Activated B cell treated with CpG ODN at 0.5 μM for 24 hours (primary cell): ENCODE data around the gene ANKRD11. TPM values are rescaled to one million over a fixed set of nuclear protein-coding genes. Genes with fewer than 3 reads are reported as not detected.
"Not testable (repeated sequence)": the region's sequence is repeated elsewhere in the genome, so short reads cannot be mapped to it uniquely, and the experiment has no call there.

Source experiments
- ATAC-seq: fragments of 200-7000 bp; cut with Tn5 transposase; one replicate; pipeline ENCODE4 v1.10.0; 2021; ENCODE audit warnings: low read depth, mild to moderate bottlenecking, moderate library complexity
- CTCF ChIA-PET: fragments of 350-600 bp; sonication (Branson Sonifier 250); formaldehyde crosslinking; loops from one replicate; lab custom pipeline; 2021; ENCODE audit warnings: antibody characterized with exemption; lab: Charles Lee
- POLR2A ChIA-PET: fragments of 350-600 bp; sonication (Branson Sonifier 250); formaldehyde crosslinking; loops from one replicate; lab custom pipeline; 2021; ENCODE audit warnings: antibody characterized with exemption; lab: Charles Lee
- DNase-seq: peaks from one replicate; pipeline ENCODE4 v3.0.0; 2022
- H3K27ac Mint-ChIP-seq: one replicate; pipeline ENCODE4 v1.8.0; 2020; ENCODE audit warnings: mixed read lengths
- H3K27me3 Mint-ChIP-seq: one replicate; pipeline ENCODE4 v1.8.0; 2021; ENCODE audit warnings: mixed read lengths
- H3K36me3 Mint-ChIP-seq: one replicate; pipeline ENCODE4 v1.8.0; 2021; ENCODE audit warnings: low read depth, mixed read lengths
- H3K4me1 Mint-ChIP-seq: one replicate; pipeline ENCODE4 v1.8.0; 2021; ENCODE audit warnings: mixed read lengths
- H3K4me3 Mint-ChIP-seq: one replicate; pipeline ENCODE4 v1.8.0; 2020; ENCODE audit warnings: mild to moderate bottlenecking, mixed read lengths
- H3K9me3 Mint-ChIP-seq: one replicate; pipeline ENCODE4 v1.8.0; 2020; ENCODE audit warnings: mixed read lengths
- CTCF ChIP-seq: fragments of 200-600 bp; IDR thresholded peaks from one replicate; pipeline ENCODE4 v1.8.0; 2022; ENCODE audit warnings: antibody characterized with exemption, mild to moderate bottlenecking
- intact Hi-C: fragments of 100-400 bp; cut with micrococcal nuclease; formaldehyde crosslinking; loops from one replicate; pipeline ENCODE4 v1.15.1; 2024
- total RNA-seq: library from RNA; stranded (reverse); gene quantifications from 2 replicates; pipeline ENCODE4 v1.2.3, GENCODE V29; 2022

ANKRD11 gene
- total RNA-seq, 1 donor from 2014 or later, result 243 TPM

- DNase-seq (no peak), ATAC-seq (no peak)
- no peaks in the 10 kb centered on the region for H3K9me3 Mint-ChIP-seq
- intact Hi-C loops, result no loop called here
- no peak overlapping the region for H3K27ac Mint-ChIP-seq
- peaks cover 2% of the 10 kb centered on the region for H3K36me3 Mint-ChIP-seq
- peaks cover 69% of the 10 kb centered on the region for H3K4me1 Mint-ChIP-seq
- no peaks in the 10 kb centered on the region for H3K27me3 Mint-ChIP-seq
- no peak overlapping the region for H3K4me3 Mint-ChIP-seq
- no peak for TF ChIP-seq CTCF
- CTCF ChIA-PET, result interaction anchor here (0.7 kb wide), 1 partner anchor 161 kb away, joined by 3 read pairs; no protein-coding TSS in a partner anchor
- POLR2A ChIA-PET, result no interaction called here
These were observed 155.9 kb downstream of the ANKRD11 start for GRCh38 chr16:89334461-89334860.

- no peak overlapping the region for H3K27ac Mint-ChIP-seq
- H3K27me3 Mint-ChIP-seq, result no peaks in the 10 kb centered on the region
- no peak for TF ChIP-seq CTCF
- no peaks in the 10 kb centered on the region for H3K9me3 Mint-ChIP-seq
- ATAC-seq, result no peak
- H3K36me3 Mint-ChIP-seq, result peaks cover 3% of the 10 kb centered on the region
- no peak overlapping the region for H3K4me3 Mint-ChIP-seq
- CTCF ChIA-PET, result interaction anchor here (0.7 kb wide), 1 partner anchor 161 kb away, joined by 3 read pairs; no protein-coding TSS in a partner anchor
- no peak for DNase-seq
- intact Hi-C loops, result no loop called here
- POLR2A ChIA-PET, result no interaction called here
- peaks cover 70% of the 10 kb centered on the region for H3K4me1 Mint-ChIP-seq
These were observed 156.3 kb downstream of the ANKRD11 start for GRCh38 chr16:89334050-89334449.

GRCh38 chr16:89333401-89334001 lies 156.9 kb downstream of the ANKRD11 start:
- CTCF ChIA-PET, result interaction anchor here (1.6 kb wide), 1 partner anchor 175 kb away, joined by 6 read pairs; the partner anchor contains the start of gene SPG7
- H3K4me3 Mint-ChIP-seq, result not testable (repeated sequence)
- intact Hi-C loops, result loop anchor here (1.0 kb wide), 2 partner anchors 176 to 224 kb away; no protein-coding TSS in a partner anchor

GRCh38 chr16:89332902-89333245 lies 157.5 kb downstream of the ANKRD11 start:
- no peak for ATAC-seq
- Mint-ChIP-seq H3K4me3 (no peak overlapping the region), H3K36me3 (peaks cover 11% of the 10 kb centered on the region), H3K27ac (no peak overlapping the region), H3K27me3 (no peaks in the 10 kb centered on the region), H3K4me1 (peaks cover 64% of the 10 kb centered on the region), H3K9me3 (no peaks in the 10 kb centered on the region)
- ChIA-PET POLR2A (no interaction called here), CTCF (interaction anchor here (1.6 kb wide), 1 partner anchor 176 kb away, joined by 6 read pairs; the partner anchor contains the start of gene SPG7)
- TF ChIP-seq CTCF, result no peak
- DNase-seq, result no peak
- intact Hi-C loops, result loop anchor here (1.0 kb wide), 2 partner anchors 176 to 224 kb away; no protein-coding TSS in a partner anchor

More at GRCh38 chr16:89333401-89334001, 156.9 kb downstream of the ANKRD11 start:
- H3K9me3 Mint-ChIP-seq, H3K36me3 Mint-ChIP-seq, H3K27ac Mint-ChIP-seq, DNase-seq, H3K27me3 Mint-ChIP-seq, POLR2A ChIA-PET: not testable (repeated sequence)
- peaks cover 66% of the 10 kb centered on the region for H3K4me1 Mint-ChIP-seq
- ATAC-seq, result peak; percentile 69

- POLR2A ChIA-PET, result no interaction called here
- Mint-ChIP-seq H3K27me3 (no peaks in the 10 kb centered on the region), H3K4me3 (no peak overlapping the region), H3K4me1 (peaks cover 64% of the 10 kb centered on the region), H3K27ac (no peak overlapping the region), H3K9me3 (no peaks in the 10 kb centered on the region), H3K36me3 (peaks cover 14% of the 10 kb centered on the region)
- ATAC-seq (no peak), DNase-seq (no peak)
- intact Hi-C loops, result no loop called here
- TF ChIP-seq CTCF, result no peak
- CTCF ChIA-PET, result interaction anchor here (0.6 to 1.6 kb wide), 2 partner anchors 176 to 411 kb away, joined by 6 read pairs; partner anchors contain the start of gene SPG7
These were observed 158.0 kb downstream of the ANKRD11 start for GRCh38 chr16:89332243-89332901.
